ENCODE results near the gene BIRC3. TPM values are rescaled to one million over a fixed set of nuclear protein-coding genes. Genes with fewer than 3 reads are reported as not detected.

Gene BIRC3
- total RNA-seq, 1 donor from 2014 or later = 0.08 TPM

DNA sequence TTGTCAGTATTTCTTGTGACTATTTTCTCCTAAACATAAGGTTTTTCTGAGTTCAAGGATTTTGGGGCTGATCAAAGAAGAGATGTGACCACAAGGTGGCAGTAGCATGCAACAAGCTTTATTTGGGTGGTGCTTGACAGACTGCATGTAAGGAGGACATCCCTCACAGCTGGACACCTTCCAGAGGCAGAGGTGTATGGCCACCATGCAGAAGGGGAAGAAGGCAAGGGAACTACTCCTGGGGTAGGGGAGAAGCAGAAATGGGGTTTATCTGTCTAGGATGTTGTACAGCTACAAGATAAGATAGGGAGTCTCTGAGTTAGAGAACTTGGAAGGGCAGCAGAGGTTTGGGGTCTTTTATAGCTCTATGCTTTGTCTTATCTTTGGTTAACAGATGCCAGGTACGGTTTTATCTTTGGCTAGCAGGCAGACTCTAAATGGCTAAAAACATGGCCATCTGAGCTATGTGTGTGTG is 24.6 kb downstream of the BIRC3 start:
- no peak overlapping the region for H3K4me3 Mint-ChIP-seq (ENCODE audit: unreplicated experiment)

DNA sequence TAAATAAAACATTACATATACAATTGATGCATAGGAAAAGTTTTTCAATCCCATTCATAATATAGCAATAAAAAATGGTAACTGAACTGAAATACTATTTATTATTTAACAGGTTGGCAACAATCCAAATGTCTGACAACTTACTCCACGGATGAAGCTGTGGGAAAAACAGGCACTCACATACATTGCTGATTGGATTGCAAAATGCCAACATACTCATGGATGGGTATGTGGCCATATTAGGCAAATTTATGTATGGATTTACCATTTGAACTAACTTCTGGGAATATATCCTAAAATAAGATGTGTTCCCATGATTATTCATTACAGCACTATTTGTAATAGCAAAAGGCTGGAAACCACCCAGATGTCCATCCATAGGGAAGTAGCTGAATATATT is 26.5 kb downstream of the BIRC3 start:
- Mint-ChIP-seq H3K36me3 (ENCODE audit: low read depth, unreplicated experiment) (no peaks in the 10 kb centered on the region), H3K9me3 (ENCODE audit: unreplicated experiment) (no peaks in the 10 kb centered on the region), H3K4me3 (ENCODE audit: unreplicated experiment) (no peak overlapping the region), H3K4me1 (ENCODE audit: unreplicated experiment) (peaks cover 28% of the 10 kb centered on the region), H3K27ac (ENCODE audit: unreplicated experiment) (no peak overlapping the region), H3K27me3 (ENCODE audit: unreplicated experiment) (peaks cover 6% of the 10 kb centered on the region)
- TF ChIP-seq, protein P1, sequence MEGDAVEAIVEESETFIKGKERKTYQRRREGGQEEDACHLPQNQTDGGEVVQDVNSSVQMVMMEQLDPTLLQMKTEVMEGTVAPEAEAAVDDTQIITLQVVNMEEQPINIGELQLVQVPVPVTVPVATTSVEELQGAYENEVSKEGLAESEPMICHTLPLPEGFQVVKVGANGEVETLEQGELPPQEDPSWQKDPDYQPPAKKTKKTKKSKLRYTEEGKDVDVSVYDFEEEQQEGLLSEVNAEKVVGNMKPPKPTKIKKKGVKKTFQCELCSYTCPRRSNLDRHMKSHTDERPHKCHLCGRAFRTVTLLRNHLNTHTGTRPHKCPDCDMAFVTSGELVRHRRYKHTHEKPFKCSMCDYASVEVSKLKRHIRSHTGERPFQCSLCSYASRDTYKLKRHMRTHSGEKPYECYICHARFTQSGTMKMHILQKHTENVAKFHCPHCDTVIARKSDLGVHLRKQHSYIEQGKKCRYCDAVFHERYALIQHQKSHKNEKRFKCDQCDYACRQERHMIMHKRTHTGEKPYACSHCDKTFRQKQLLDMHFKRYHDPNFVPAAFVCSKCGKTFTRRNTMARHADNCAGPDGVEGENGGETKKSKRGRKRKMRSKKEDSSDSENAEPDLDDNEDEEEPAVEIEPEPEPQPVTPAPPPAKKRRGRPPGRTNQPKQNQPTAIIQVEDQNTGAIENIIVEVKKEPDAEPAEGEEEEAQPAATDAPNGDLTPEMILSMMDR (IDR thresholded peaks at IDR 0.05; ENCODE audit: unreplicated experiment) = no peak
- no peak for DNase-seq (ENCODE audit: low spot score)

More for the DNA sequence above, 24.6 kb downstream of the BIRC3 start:
- Mint-ChIP-seq H3K27ac (ENCODE audit: unreplicated experiment) (no peak overlapping the region), H3K4me1 (ENCODE audit: unreplicated experiment) (peaks cover 18% of the 10 kb centered on the region), H3K27me3 (ENCODE audit: unreplicated experiment) (peaks cover 6% of the 10 kb centered on the region), H3K36me3 (ENCODE audit: low read depth, unreplicated experiment) (no peaks in the 10 kb centered on the region), H3K9me3 (ENCODE audit: unreplicated experiment) (no peaks in the 10 kb centered on the region)
- peak; percentile 78 for DNase-seq (ENCODE audit: low spot score)
- TF ChIP-seq, protein P1 (IDR thresholded peaks at IDR 0.05; ENCODE audit: unreplicated experiment) = peak; percentile 76

DNA sequence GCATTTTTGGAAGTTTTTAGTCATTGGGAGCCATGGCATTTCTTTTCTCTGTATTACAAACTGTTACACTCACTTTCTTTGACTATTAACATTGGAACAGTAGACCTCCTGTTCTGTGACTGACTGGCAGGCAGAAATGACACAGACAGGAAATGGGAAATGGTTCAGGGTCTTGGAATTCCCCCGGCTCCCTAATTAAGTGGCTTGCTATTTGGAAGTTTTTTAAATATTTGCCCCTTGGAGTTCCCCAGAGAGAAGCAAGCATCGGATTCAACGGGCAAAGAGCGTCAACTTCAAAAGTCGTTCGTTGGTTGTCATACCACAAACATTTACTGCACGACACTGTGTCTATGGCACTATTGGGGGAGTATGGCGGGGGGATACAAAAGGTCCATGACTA is 28.6 kb downstream of the BIRC3 start:
- Mint-ChIP-seq H3K9me3 (ENCODE audit: unreplicated experiment) (no peaks in the 10 kb centered on the region), H3K4me1 (ENCODE audit: unreplicated experiment) (peaks cover 29% of the 10 kb centered on the region), H3K4me3 (ENCODE audit: unreplicated experiment) (peak overlapping the region; percentile 98), H3K27me3 (ENCODE audit: unreplicated experiment) (peaks cover 6% of the 10 kb centered on the region), H3K36me3 (ENCODE audit: low read depth, unreplicated experiment) (no peaks in the 10 kb centered on the region), H3K27ac (ENCODE audit: unreplicated experiment) (peak overlapping the region; percentile 97)
- peak; percentile 26 for DNase-seq (ENCODE audit: low spot score)
- TF ChIP-seq, protein P1 (IDR thresholded peaks at IDR 0.05; ENCODE audit: unreplicated experiment) = no peak

DNA sequence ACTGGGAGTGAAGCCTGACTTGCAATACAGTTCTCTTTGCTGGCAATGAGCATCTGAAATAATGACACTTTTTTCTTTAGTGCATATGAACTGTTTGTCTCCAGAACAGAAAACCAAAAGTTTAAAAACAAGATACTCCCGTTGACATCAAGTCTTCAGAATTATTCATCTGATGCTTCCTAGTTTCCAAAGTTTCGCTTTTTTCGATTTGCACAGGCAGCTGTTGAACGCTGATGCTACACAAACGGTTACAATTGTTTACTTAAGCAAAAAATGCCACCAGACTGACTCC is 29.1 kb downstream of the BIRC3 start:
- DNase-seq (ENCODE audit: low spot score) = no peak
- H3K27ac Mint-ChIP-seq (ENCODE audit: unreplicated experiment) = peak overlapping the region; percentile 97
- peaks cover 29% of the 10 kb centered on the region for H3K4me1 Mint-ChIP-seq (ENCODE audit: unreplicated experiment)
- TF ChIP-seq, protein P1 (IDR thresholded peaks at IDR 0.05; ENCODE audit: unreplicated experiment) = no peak
- H3K4me3 Mint-ChIP-seq (ENCODE audit: unreplicated experiment) = peak overlapping the region; percentile 98
- H3K9me3 Mint-ChIP-seq (ENCODE audit: unreplicated experiment) = no peaks in the 10 kb centered on the region
- H3K27me3 Mint-ChIP-seq (ENCODE audit: unreplicated experiment) = peaks cover 6% of the 10 kb centered on the region
- H3K36me3 Mint-ChIP-seq (ENCODE audit: low read depth, unreplicated experiment) = no peaks in the 10 kb centered on the region

DNA sequence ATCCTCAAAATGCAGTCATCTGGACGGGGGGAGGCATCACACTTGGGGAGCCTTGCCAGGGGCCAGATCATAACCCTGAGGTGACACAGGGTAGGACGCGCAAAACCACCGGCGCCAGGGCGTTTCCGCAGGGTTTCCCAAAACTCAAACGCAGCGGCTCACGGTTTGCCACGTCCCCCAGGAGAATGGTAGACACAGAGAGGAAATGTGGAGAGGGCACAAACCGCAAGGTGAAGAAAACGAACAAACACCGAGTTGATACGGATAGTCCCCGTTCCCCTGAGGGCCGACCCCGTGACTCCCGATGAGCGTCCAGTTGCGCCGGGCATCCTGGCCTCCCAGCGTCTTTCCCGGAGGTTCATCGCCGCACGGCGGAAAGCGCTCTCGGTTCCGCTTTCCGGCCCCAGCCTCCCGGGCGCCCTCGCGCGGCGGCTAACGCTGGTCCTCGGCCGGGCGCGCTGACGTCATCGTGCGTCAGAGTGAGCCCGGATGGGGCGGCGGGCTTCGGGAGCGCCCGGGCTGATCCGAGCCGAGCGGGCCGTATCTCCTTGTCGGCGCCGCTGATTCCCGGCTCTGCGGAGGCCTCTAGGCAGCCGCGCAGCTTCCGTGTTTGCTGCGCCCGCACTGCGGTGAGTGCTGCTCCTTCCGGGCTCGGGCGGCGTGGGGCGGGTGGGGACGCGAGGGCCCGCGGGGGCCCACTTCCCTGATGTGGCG is 29.6 kb downstream of the BIRC3 start, which contains the start of gene BIRC2:
BIRC2 (plus strand) TSS at position 467 of the 714 bp plus-strand sequence. CDS start 2,641 bp downstream, outside the sequence.
- H3K36me3 Mint-ChIP-seq (ENCODE audit: low read depth, unreplicated experiment) = no peaks in the 10 kb centered on the region
- H3K27me3 Mint-ChIP-seq (ENCODE audit: unreplicated experiment) = peaks cover 6% of the 10 kb centered on the region
- DNase-seq (ENCODE audit: low spot score) = peak; percentile 99
- no peaks in the 10 kb centered on the region for H3K9me3 Mint-ChIP-seq (ENCODE audit: unreplicated experiment)
- peaks cover 27% of the 10 kb centered on the region for H3K4me1 Mint-ChIP-seq (ENCODE audit: unreplicated experiment)
- TF ChIP-seq, protein P1 (IDR thresholded peaks at IDR 0.05; ENCODE audit: unreplicated experiment) = peak; percentile 67
- H3K4me3 Mint-ChIP-seq (ENCODE audit: unreplicated experiment) = peak within 1 kb of the TSS; percentile 98
- peak within 1 kb of the TSS; percentile 97 for H3K27ac Mint-ChIP-seq (ENCODE audit: unreplicated experiment)

All from endothelial cell (in vitro differentiated cells).